DOHH2 (cell line): ENCODE data around the gene BICC1.

Source experiments
- EZH2phosphoT487 ChIP-seq: fragments of 200-600 bp; sonication (generic); IDR thresholded peaks from 2 replicates; pipeline ENCODE4 v1.6.1; 2017; ENCODE audit warnings: borderline replicate concordance, mild to moderate bottlenecking, antibody characterized with exemption, low read length, moderate library complexity, mixed read lengths
- TF ChIP-seq, protein P1 (sequence below): fragments of 200-600 bp; sonication (generic); IDR thresholded peaks from one replicate; pipeline ENCODE4 v1.5.1; 2014; ENCODE audit warnings: antibody characterized with exemption, mild to moderate bottlenecking, low read depth, low read length; ENCODE audit not compliant: poor library complexity, severe bottlenecking

GRCh38 chr10:58859526-58859925 lies 346.9 kb downstream of the BICC1 start:
- TF ChIP-seq, protein P1, sequence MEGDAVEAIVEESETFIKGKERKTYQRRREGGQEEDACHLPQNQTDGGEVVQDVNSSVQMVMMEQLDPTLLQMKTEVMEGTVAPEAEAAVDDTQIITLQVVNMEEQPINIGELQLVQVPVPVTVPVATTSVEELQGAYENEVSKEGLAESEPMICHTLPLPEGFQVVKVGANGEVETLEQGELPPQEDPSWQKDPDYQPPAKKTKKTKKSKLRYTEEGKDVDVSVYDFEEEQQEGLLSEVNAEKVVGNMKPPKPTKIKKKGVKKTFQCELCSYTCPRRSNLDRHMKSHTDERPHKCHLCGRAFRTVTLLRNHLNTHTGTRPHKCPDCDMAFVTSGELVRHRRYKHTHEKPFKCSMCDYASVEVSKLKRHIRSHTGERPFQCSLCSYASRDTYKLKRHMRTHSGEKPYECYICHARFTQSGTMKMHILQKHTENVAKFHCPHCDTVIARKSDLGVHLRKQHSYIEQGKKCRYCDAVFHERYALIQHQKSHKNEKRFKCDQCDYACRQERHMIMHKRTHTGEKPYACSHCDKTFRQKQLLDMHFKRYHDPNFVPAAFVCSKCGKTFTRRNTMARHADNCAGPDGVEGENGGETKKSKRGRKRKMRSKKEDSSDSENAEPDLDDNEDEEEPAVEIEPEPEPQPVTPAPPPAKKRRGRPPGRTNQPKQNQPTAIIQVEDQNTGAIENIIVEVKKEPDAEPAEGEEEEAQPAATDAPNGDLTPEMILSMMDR, result no peak
- no peak for TF ChIP-seq EZH2phosphoT487
